GM18873 (cell line): Measurements from ENCODE around the gene KRT2.

Source experiments
- ATAC-seq: cut with Tn5 transposase; IDR thresholded peaks from one replicate; pipeline ENCODE4 v1.9.1; 2021; ENCODE audit warnings: mild to moderate bottlenecking, moderate library complexity, moderate number of reproducible peaks; ENCODE audit not compliant: unreplicated experiment, low FRiP score

The KRT2 gene

GRCh38 chr12:52622349-52622748, 29.7 kb downstream of the KRT2 start:
- no peak for ATAC-seq

GRCh38 chr12:52618866-52619265, 33.1 kb downstream of the KRT2 start:
- no peak for ATAC-seq

- ATAC-seq, result no peak
Observed at GRCh38 chr12:52618216-52618615, 33.8 kb downstream of the KRT2 start, which contains the start of gene KRT73. Gene KRT73, minus strand, starts transcription at chr12:52618559. Its CDS starts 35 bp downstream, at chr12:52618524.

- no peak for ATAC-seq
Observed at GRCh38 chr12:52617403-52617785, 34.6 kb downstream of the KRT2 start.

- ATAC-seq, result no peak
Observed at GRCh38 chr12:52616680-52617402, 35.2 kb downstream of the KRT2 start.

GRCh38 chr12:52615912-52616311, 36.1 kb downstream of the KRT2 start:
- ATAC-seq, result no peak

GRCh38 chr12:52615208-52615868, 36.7 kb downstream of the KRT2 start:
- no peak for ATAC-seq

GRCh38 chr12:52614381-52615207, 37.4 kb downstream of the KRT2 start:
- ATAC-seq, result no peak

GRCh38 chr12:52613384-52614030, 38.5 kb downstream of the KRT2 start:
- no peak for ATAC-seq

GRCh38 chr12:52612431-52613383, 39.3 kb downstream of the KRT2 start:
- no peak for ATAC-seq

- no peak for ATAC-seq
Observed at GRCh38 chr12:52611080-52611468, 40.9 kb downstream of the KRT2 start.

- no peak for ATAC-seq
Observed at GRCh38 chr12:52608826-52609630, 43.0 kb downstream of the KRT2 start.

- ATAC-seq, result no peak
Observed at GRCh38 chr12:52608161-52608560, 43.9 kb downstream of the KRT2 start.

GRCh38 chr12:52607314-52607713, 44.7 kb downstream of the KRT2 start:
- no peak for ATAC-seq

GRCh38 chr12:52606581-52607218, 45.3 kb downstream of the KRT2 start:
- ATAC-seq, result no peak

- no peak for ATAC-seq
Observed at GRCh38 chr12:52606096-52606495, 45.9 kb downstream of the KRT2 start.

GRCh38 chr12:52605542-52605941, 46.5 kb downstream of the KRT2 start:
- ATAC-seq, result no peak

GRCh38 chr12:52604859-52605258, 47.2 kb downstream of the KRT2 start:
- no peak for ATAC-seq
